GM21360 (cell line): ENCODE results near the gene CACNA1D.

ENCODE experiments used
- ATAC-seq: cut with Tn5 transposase; IDR thresholded peaks from one replicate; pipeline ENCODE4 v1.9.1; 2021; ENCODE audit warnings: mild to moderate bottlenecking, moderate library complexity; ENCODE audit not compliant: unreplicated experiment

Gene CACNA1D

DNA sequence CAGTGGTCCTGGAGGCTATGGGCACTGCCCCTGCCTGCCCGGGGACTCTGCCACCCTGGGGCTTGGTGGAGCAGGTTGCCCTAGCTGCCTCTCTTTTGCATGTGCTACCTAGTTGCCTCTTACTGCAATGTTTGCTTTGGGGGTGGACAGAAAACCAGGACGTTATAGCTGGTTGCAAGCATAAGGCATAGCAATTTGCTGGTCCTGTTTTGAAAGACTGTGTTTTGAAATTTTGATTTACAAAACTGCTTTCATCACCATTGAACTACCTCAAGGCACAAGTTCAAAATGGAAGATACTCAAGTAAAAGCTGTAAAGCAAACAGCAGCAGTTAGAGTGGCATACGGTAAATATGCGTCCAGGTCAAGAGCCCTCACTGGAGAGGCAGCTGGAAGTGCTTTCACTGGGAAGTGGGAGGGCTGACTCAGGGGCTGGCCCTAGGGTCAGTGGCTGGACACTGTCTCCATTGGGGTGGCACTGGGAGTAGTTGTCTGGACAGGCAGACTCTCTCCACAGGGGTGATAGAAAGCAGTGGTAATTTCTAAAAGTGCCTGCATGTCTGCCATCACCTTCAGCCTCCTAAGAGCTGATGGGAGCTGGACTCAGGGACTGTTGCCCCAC is 213.7 kb downstream of the CACNA1D start:
- no peak for ATAC-seq

DNA sequence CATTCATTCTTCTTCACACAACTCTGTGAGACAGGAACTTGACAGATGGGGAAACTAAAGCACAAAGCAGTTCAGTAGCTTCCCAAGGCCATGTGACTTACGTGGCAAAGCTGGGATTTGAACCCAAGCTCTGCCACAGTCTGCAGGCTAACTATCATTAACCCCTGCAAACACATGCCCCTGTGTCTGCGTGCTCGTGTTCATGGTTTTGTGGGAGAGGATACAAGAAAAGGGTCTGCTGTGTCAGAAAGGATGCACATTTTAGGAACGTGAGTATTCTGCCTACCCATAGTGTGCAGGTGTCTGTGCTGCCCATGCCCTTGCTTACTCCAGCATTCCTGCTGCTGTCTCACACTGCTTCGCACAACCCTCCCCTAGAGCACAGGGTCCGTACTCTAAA is 214.8 kb downstream of the CACNA1D start:
- ATAC-seq = no peak

DNA sequence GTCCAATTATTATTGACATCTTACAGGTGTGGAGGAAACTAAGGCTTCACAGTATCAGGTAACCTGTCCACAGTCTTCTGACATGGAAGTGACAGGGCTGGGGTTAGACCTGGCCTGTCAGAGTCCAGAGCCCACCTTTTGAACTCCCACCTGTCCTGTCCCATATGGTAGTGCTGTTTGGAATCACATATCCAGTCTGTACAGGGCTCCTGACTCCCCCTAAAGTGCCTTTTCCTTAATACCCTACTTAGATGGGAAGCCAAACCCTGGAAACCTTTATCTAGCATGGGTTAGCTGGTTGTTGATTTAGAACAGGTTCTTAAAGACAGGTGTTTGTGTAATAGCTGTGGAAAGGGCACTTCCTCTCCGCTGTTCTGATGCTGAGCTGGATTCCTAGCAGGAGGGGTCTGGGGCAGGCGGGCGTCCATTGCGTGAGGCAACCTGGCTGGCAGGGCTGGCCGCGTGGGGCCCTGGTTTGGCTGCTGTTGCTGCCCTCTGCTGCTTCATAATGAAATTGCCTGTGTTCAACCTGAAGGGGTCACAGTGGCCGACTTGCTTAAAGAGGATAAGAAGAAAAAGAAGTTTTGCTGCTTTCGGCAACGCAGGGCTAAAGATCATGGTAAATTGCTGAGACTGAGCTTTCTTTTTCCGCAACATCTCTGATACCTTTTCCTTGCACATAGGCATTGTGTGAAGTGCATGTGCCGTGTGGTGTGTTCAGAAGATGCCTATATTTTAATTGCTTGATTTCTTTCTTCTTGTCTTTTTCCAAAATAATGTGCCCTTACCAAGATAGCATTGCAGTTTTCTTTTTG is 215.7 kb downstream of the CACNA1D start:
- ATAC-seq = peak; percentile 81

DNA sequence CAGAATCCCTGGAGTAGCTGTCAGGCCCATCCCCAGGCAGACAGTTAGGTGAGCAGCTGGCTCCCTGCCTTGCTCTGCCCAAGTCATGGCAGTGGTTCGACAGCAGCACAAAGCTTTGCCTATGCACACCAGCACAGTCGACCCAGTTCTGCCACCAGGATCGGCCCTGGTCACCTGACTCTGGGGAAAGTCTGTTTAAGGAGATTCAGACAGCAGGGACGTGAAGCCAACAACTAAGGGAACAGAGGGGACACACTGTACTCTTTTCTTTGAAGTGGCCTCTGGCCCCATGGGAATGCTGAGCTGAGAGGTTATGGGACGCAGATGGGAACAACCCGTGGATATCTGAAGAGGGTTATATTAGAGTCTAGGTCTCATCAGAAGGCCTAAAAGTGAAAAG is 217.0 kb downstream of the CACNA1D start:
- no peak for ATAC-seq

DNA sequence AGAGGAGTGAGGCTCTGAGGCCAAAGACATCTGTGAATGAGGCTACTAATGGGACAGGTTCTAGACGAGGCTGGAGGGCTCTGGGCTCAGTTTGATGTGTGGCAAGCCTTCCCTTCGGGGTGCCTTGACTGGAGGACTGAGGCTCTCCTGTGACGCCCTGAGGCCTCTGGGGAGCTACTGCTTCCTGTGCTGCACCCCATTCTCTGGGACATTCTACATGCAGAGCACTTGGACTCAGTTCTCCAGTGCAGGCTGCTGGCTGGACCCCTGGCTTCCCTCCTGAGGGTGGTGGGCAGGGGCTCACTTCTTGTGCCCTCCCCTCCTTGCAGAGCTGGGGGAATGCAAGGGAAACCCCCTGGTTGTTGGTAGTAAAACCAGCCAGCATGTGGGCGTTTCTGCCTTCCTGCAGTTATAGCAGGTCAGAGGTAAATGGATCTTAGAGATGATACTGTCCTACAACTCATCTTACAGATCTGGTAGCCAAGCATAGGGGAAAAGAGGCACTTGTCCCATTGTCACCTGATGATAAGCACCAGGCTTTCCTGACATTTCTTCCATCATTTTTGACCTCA is 218.5 kb downstream of the CACNA1D start:
- ATAC-seq = no peak

DNA sequence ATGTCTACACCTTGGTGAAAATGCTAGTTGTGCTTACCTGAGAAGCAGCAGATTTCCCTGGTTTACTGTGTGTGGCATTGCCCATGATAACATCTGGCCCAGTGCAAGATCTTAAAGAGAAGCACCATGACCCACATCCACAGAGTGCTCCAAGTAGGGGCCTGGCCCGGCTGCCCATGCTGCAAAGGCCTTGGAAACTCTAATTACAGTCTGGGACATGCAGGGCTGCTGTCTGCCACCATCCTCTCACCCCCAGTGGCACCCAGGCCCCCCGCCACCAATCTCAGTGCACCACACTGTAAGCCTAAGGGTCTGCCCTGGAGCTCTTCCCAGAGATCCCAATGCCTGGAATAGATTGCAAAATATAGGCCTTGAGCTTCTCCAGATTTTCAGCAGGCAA is 219.2 kb downstream of the CACNA1D start:
- ATAC-seq = no peak

DNA sequence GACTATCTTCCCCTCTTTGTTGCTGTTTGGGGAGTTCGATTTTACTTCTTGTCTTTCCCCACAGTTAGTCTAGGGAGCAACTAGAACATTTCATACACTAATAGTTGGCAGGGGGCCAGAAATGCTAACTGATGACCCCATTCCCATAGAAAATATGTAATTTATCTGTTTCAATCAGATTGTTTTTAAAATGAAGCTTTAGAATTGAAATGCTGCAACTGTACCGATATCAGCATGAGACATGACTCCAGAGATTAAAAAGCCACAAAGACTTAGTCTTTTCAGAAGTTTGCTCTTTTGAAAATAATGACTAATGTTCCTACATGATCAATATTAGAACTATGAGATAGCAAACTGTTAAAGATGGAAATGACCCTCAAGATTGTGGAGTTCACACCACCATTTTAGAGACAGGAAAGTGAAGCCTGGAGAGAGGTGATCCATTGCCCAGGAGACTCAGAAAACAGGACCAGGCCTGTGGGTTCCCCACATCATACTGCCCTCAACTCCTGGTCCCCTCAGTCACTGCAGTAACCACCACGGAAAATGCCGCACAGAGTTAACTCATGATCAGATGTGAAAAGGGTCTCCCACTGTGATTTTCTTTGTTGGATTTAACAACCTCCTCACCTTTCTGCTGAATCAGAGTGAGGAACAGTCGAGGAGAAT is 221.5 kb downstream of the CACNA1D start:
- ATAC-seq = no peak

DNA sequence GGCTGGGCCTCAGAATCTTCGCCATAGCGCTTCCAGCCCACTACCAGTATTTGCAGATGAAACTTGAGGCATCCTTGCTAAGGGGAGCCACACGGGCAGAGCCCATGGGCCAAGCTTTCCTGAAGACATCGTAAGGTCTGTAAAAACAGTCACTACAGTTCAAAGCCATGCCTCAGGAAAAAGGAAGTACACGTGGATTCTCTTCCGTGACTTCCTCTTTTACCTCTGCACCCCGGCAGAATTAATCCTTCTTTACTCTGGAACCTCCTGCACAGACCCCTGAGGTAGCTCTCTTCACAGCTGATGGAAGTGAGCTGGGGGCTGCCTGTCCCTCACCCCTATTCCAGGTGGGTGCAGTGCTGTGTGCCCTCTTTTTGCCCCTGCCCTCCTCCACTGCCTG is 222.6 kb downstream of the CACNA1D start:
- no peak for ATAC-seq

DNA sequence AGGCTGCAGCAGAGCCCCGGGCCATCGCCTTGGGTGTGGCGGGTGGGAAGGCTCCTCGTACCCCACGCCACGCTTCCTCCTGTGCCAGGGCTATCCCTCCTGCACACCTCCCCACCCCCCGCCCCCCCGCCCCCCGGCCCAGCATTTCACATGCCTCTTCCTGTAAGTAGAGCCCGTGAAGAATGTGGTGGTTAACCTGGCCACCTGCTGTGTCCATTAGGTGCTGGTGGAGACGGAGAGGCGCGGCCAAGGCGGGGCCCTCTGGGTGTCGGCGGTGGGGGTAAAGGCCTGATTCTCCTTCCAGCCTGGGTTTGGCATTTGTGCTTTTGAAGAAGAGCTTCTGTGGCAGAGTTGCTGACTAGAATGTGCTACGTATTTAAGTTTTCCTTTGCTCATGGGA is 224.1 kb downstream of the CACNA1D start:
- no peak for ATAC-seq

DNA sequence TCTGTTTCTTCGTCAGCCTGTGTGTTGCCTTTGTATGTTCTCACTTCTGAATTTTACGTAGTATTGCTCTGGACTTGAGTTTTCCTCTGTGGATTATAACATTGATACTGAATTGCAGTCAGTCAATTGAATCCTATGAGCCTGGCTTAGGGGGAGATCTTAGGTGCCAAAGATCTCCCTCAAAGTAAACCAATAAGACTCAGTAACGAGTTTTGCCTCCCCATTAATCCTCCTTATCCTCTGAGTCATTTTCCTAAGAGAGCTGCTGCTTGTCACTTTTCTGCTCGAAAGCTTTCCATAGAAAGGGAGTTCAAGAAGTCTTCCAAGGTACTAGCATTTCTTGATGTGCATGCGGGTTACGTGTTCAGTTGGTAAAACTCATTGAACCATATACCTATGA is 225.4 kb downstream of the CACNA1D start:
- no peak for ATAC-seq

DNA sequence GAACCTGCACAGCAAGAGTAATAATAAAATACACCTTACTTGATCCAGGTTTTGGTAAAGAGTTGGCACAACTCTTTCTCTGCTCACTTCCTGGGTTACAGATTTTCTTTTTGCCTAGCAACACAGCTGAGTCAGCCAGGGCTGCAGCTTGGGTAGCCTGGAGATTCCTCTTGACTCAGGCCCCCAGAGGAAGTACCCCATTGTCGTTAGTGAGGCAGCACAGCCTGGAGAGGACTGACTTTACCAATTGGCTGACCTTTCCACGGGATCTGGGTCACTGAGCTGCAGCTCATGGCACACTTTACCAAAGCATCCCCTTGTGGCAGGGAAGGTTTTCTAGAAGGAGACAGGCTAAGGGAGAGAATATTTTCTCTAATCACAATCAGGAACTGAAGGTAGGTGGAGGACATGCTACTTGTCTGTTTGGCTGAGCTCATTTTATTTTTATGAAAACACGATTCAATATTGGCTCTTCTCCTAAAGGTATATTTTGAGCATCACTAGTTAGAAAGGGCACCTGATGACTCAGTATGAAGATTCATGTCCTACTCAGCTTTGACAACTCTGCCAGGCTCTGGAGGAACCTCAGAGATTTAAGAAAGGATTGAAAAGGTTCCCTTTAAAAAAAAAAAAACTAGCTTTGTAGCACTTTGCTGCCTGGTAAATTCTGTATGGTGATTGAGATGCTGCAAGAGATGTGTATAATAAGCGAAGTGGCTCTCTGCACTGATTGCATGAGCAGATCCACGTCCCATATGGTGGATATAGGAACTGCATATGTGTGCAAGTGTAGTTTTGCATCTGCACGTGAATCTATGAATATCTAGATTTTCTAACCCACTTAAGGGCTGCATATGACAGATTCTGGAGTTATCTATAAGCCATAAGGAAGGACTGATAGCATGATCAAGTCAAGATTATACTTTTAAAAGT is 227.0 kb downstream of the CACNA1D start:
- no peak for ATAC-seq

DNA sequence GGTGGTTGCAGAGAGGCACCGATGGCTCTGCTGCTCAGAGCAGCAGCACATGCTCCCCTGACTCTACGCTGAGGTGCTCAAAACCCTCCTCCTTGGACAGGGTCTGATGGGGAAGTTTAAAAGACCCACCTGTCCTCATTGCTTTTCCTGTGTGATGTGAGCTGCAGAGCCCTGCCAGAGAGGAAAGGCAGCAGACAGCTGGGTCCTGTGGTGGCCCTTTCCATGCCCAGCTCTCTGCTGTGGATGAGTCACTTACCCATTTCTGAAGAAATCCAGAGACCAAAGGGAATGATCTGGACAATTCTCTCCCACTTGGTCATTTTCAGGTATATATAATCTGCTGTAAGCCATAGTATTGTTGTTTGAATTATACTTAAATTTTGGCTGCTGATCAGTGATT is 230.2 kb downstream of the CACNA1D start:
- no peak for ATAC-seq

DNA sequence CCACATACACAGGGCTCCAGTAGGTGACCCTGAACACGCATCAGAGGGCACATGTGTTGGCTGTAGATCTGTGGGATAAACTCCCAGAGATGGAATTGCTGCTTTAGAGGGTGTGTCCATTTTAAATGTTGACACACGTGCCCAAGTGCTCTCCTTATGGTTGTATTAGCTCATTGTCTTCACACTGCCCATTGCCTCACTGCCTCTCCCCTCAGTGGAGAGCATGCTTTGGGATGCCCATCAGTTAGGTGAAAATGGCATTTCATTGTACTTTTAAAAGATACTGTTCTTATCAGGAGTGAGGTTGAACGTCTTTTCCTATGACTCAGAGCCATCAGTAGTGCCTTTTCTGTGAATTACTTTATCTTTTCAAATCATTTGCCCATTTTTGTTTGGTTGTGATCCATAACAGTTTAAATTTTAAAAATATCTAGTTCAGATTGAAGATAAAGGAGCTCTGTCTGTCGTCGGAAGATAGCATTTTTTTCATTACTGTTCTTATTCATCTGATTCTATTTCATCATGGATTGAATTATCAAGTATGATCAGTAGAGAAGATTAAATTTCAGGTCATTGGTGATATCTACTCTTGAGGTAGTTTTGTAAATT is 231.1 kb downstream of the CACNA1D start:
- no peak for ATAC-seq

DNA sequence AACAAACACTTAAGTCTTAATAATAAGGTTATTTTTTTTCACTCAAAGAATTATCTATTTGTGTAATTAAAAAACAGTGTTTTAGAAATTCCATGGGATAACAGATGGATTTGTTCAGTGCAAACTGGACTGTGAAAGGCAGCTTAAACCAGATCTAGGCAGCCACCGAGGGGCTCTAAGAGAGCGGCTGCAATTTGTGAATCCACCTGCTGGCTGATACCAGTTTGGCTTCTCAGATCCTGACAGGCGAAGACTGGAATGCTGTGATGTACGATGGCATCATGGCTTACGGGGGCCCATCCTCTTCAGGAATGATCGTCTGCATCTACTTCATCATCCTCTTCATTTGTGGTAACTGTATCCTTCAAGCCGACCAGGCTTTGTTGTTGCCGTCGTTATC is 232.2 kb downstream of the CACNA1D start:
- ATAC-seq = no peak

DNA sequence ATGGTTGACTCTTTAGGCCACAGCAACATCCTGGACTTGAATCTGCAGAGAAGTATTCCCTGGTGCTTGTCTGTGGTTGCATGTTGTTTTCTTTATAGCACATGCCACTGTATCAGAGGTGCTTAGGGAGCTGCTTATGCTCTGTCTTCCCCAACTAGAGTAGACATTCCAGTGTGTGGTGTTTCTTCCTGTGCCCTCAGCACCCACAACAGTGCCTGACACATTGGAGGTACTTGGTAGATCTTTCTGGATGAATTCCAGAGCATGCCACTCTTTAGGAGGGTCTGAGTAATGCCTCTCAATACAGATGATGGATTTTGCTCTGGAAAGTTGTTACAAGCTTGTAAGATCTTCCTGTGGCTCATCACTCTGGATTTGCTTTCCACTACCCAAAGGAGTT is 234.2 kb downstream of the CACNA1D start:
- ATAC-seq = no peak

DNA sequence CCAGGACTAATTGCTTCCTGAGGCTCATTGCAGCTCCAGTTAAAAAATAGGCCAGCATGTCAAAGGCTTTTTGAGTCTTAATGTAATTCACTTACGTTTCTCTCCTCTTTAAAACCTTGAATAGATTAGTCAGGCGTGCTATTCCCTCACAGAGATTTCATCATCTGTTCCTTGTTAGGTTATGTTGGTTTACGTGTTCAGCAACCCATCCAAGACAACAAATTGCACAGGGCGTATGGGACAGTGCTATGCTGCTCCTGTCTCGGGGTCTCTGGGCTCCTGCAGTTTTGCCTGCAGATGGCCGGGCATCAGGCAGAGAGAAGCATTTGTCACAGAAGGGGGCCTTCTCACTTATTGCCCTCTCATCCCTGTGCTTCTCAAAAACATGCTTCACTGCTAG is 234.7 kb downstream of the CACNA1D start:
- no peak for ATAC-seq

DNA sequence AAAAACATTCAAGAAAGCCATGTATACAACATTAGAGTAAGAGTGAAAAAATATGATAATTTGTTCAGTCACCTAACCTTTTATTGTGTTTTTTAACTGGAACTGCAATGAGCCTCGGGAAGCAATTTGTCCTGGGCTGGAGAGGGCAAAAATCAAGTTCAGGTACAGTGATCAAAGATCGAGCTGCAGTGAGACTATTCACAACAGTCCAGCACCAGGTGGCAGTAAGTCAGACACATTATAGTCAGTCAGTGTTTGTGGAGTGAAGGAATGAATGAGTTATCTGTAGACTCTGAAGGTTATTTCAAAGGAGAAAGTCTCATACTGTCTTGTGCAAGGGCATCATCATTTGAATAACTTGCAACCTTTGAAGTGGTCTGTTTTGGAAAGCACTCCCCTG is 235.2 kb downstream of the CACNA1D start:
- peak; percentile 65 for ATAC-seq

DNA sequence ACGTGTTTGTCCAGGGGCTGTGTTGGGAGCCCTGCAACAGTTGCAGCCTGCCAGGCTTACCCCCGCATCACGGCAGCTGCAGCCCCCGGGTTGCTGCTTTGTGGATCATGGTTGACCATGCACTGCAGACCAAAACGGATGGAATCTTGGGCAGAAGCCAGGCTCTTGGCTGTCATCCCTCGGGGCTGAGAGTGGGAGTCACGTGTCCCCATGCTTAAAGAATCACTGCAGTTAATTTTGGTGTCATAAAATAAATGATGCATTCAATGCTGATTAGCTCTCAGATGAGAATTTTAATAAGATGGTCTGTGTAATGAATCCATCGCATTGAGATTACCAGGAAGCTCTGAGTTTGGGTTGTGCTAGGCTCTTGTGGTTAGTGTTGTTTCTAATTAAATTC is 236.2 kb downstream of the CACNA1D start:
- ATAC-seq = no peak

DNA sequence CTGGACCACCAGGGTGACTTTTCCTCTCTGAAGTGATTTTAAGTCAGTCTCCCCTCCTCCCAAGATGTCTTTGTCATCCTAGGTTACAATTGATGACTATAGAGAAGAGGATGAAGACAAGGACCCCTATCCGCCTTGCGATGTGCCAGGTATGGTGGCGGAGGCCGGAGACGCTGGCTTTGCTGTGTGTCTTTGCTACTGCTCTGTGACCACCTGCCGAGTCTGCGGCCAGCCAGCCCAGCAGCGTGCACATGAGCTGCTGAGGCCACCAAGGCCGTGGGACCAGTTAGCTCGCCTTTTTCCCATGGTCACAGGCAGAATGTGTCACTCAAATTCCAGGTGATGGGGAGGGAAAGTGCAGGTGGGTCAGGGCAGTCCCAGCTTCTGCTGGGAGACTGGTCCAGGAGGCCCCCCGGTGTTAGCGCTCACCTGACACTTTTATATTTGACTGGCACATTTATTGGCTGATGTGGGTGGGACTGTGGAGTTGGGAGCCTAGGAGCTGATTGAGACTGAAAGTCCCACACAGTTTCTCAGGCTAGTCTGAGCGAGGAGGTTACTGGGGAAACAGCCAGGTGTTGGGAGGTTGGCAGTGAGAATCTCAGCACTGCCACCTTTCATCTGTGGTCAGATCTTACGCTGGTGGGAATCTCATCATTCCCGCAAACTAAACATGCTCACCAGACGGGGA is 237.7 kb downstream of the CACNA1D start:
- ATAC-seq = peak; percentile 46

DNA sequence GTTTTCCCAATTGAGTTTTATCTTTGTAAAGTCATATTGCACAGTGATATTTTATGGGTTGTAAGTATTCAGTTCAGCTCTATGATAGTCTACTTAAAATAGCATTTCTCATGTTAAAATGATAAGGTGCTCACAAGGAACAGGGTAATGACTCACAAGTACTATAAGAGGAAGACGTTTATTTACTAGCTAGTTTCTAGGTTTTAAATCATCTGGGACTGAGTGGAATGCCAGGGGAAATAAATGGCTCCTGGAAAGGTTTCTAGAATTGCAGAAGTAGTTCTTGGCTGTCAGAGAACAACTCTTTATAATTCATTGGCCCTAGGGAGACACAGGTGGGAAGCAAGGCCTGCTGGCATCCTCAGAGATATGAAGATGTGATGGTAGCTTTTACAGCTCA is 239.0 kb downstream of the CACNA1D start:
- ATAC-seq = no peak
